Upper lobe of left lung (tissue), 6 donors: Measurements from ENCODE around the gene ZNF593OS. TPM values are rescaled to one million over a fixed set of nuclear protein-coding genes. Genes with fewer than 3 reads are reported as not detected.

ENCODE experiments used
- ATAC-seq, 2 donors: fragments of 200-7000 bp; cut with Tn5 transposase; one replicate each; pipeline ENCODE4 v1.9.1; 2022; ENCODE audit warnings: mild to moderate bottlenecking in 2 of 2, moderate library complexity in 2 of 2; ENCODE audit not compliant: low FRiP score in 2 of 2
- DNase-seq, 2 donors: peaks; one replicate each; pipeline ENCODE4 v3.0.0-alpha.2; 2019 to 2020
- H3K27ac ChIP-seq, 4 donors: fragments of 200-600 bp; sonication (generic); one replicate each; pipeline ENCODE4 v1.5.1; 2016 to 2019
- H3K27me3 ChIP-seq, 4 donors: fragments of 200-600 bp; sonication (generic); one replicate each; pipeline ENCODE4 v1.5.1; 2017 to 2019
- H3K36me3 ChIP-seq, 4 donors: fragments of 200-600 bp; sonication (generic); one replicate each; pipeline ENCODE4 v1.5.1; 2016 to 2019
- H3K4me1 ChIP-seq, 4 donors: fragments of 200-600 bp; sonication (generic); one replicate each; pipeline ENCODE4 v1.5.1; 2018 to 2019
- H3K4me3 ChIP-seq, 4 donors: fragments of 200-600 bp; sonication (generic); one replicate each; pipeline ENCODE4 v1.5.1; 2017 to 2019; ENCODE audit warnings: mild to moderate bottlenecking in 2 of 4, moderate library complexity in 1 of 4
- H3K9me3 ChIP-seq, 4 donors: fragments of 200-600 bp; sonication (generic); one replicate each; pipeline ENCODE4 v1.5.1; 2018 to 2019
- CTCF ChIP-seq, 6 experiments: fragments of 450-650 bp in 4 of 6; fragments of 200-600 bp in 2 of 6; sonication (generic) in 2 of 6; IDR thresholded peaks; one replicate each; pipeline ENCODE4 v1.5.1; 2016 to 2019; ENCODE audit warnings: antibody characterized with exemption in 6 of 6
- EP300 ChIP-seq, 4 donors: sonication (generic); formaldehyde crosslinking; IDR thresholded peaks; one replicate each; pipeline ENCODE4 v1.5.1; 2017; ENCODE audit warnings: antibody characterized with exemption in 4 of 4, control low read depth in 2 of 4
- POLR2A ChIP-seq, 4 donors: fragments of 450-650 bp; IDR thresholded peaks; one replicate each; pipeline ENCODE4 v1.5.1; 2016 to 2017; ENCODE audit warnings: antibody characterized with exemption in 4 of 4, mild to moderate bottlenecking in 2 of 4
- POLR2AphosphoS5 ChIP-seq, 2 donors: sonication (generic); formaldehyde crosslinking; IDR thresholded peaks; one replicate each; pipeline ENCODE4 v1.5.1; 2017; ENCODE audit warnings: antibody characterized with exemption in 2 of 2
- WGBS, 2 donors: methylation state at CpG; one replicate each; pipeline ENCODE4 v1.1.5; 2017 to 2018; 5-methylcytosine and 5-hydroxymethylcytosine counted together
- total RNA-seq, 6 donors: library from RNA; depleted of rRNA in 4 of 6; stranded (reverse); fragments of >200 nt in 4 of 6; gene quantifications; one replicate each; pipeline versions ENCODE4 v1.1.0 to v1.2.1, GENCODE V29; 2016 to 2021
- donor health status: DM: no; HTN: no; CAD: no; lungs with moderate emphysema.
- donor health status: DM: no; HTN: yes; CAD: no; lungs with severe emphysema.

The ZNF593OS gene
- total RNA-seq, 6 donors from 2014 or later: not detected

- H3K9me3 ChIP-seq: no peaks in the 10 kb centered on the region
- peaks cover 9 to 20% (median 14%) of the 10 kb centered on the region in 4 donors for H3K4me1 ChIP-seq
- peak within 1 kb of the TSS; percentile 64 to 89 (median 74) for H3K27ac ChIP-seq
- H3K27me3 ChIP-seq: no peaks in the 10 kb centered on the region
- H3K36me3 ChIP-seq: peaks cover 0 to 7% (median 0%) of the 10 kb centered on the region in 4 donors
- peak in 1 of 4 donors; percentile 25 for TF ChIP-seq EP300 (IDR thresholded peaks at IDR 0.05)
- TF ChIP-seq POLR2A (IDR thresholded peaks at IDR 0.05): peak in 2 of 4 donors; percentile 67 to 69
- TF ChIP-seq CTCF (IDR thresholded peaks at IDR 0.05): peak; percentile 88 to 99 (median 99)
- peak; percentile 71 to 82 for TF ChIP-seq POLR2AphosphoS5 (IDR thresholded peaks at IDR 0.05)
- DNase-seq: peak; percentile 96 to 99
- WGBS, 2 donors: 2 to 5% methylated on average over 8 to 24 of the region's 76 CpGs
- peak; percentile 93 to 98 for ATAC-seq
- H3K4me3 ChIP-seq: peak within 1 kb of the TSS; percentile 73 to 96 (median 76)
Measured at GRCh38 chr1:26169669-26170471, 1.8 kb downstream of the ZNF593OS start, which contains the start of gene ZNF593. TSS of gene ZNF593 (plus strand) at chr1:26169908. CDS start at chr1:26169984, 76 bp downstream.

GRCh38 chr1:26169198-26169554, 2.5 kb downstream of the ZNF593OS start:
- peak overlapping the region in 2 of 4 donors; percentile 73 to 96 for H3K4me3 ChIP-seq
- TF ChIP-seq CTCF (IDR thresholded peaks at IDR 0.05) (no peak), POLR2AphosphoS5 (IDR thresholded peaks at IDR 0.05) (no peak), POLR2A (IDR thresholded peaks at IDR 0.05) (no peak), EP300 (IDR thresholded peaks at IDR 0.05) (no peak)
- 70 to 74% methylated on average over 4 of the region's 4 CpGs for WGBS, 2 donors

GRCh38 chr1:26168410-26169197, 3.0 kb downstream of the ZNF593OS start, which contains the start of gene C1orf232:
TSS of gene C1orf232 (minus strand) at chr1:26168963. CDS start at chr1:26168499, 464 bp downstream.
- WGBS, 2 donors: 85 to 90% methylated on average over 3 to 5 of the region's 5 CpGs
- peak within 1 kb of the TSS; percentile 73 to 96 (median 76) for H3K4me3 ChIP-seq
- peak within 1 kb of the TSS; percentile 64 to 89 (median 74) for H3K27ac ChIP-seq
- H3K4me1 ChIP-seq: peaks cover 17 to 31% (median 22%) of the 10 kb centered on the region in 4 donors
- H3K9me3 ChIP-seq: no peaks in the 10 kb centered on the region
- peaks cover 0 to 7% (median 0%) of the 10 kb centered on the region in 4 donors for H3K36me3 ChIP-seq
- DNase-seq (no peak), ATAC-seq (no peak)
- no peak for TF ChIP-seq CTCF (IDR thresholded peaks at IDR 0.05)
- TF ChIP-seq POLR2AphosphoS5 (IDR thresholded peaks at IDR 0.05): no peak
- TF ChIP-seq EP300 (IDR thresholded peaks at IDR 0.05): no peak
- no peak for TF ChIP-seq POLR2A (IDR thresholded peaks at IDR 0.05)
- no peaks in the 10 kb centered on the region for H3K27me3 ChIP-seq

More at GRCh38 chr1:26169198-26169554, 2.5 kb downstream of the ZNF593OS start:
- ATAC-seq: no peak
- Histone ChIP-seq H3K27ac (peak overlapping the region in 3 of 4 donors; percentile 70 to 89 (median 78)), H3K9me3 (no peaks in the 10 kb centered on the region), H3K36me3 (peaks cover 0 to 7% (median 0%) of the 10 kb centered on the region in 4 donors), H3K27me3 (no peaks in the 10 kb centered on the region), H3K4me1 (peaks cover 14 to 26% (median 18%) of the 10 kb centered on the region in 4 donors)
- DNase-seq: no peak

- no peak overlapping the region for H3K27ac ChIP-seq
- DNase-seq (no peak), ATAC-seq (no peak)
- TF ChIP-seq EP300 (IDR thresholded peaks at IDR 0.05): no peak
- TF ChIP-seq CTCF (IDR thresholded peaks at IDR 0.05): no peak
- TF ChIP-seq POLR2AphosphoS5 (IDR thresholded peaks at IDR 0.05): no peak
- no peak for TF ChIP-seq POLR2A (IDR thresholded peaks at IDR 0.05)
- H3K36me3 ChIP-seq: peaks cover 0 to 7% (median 0%) of the 10 kb centered on the region in 4 donors
- H3K4me3 ChIP-seq: no peak overlapping the region
- peaks cover 23 to 40% (median 31%) of the 10 kb centered on the region in 4 donors for H3K4me1 ChIP-seq
- WGBS, 2 donors: 75 to 77% methylated on average over 4 of the region's 4 CpGs
- H3K9me3 ChIP-seq: no peaks in the 10 kb centered on the region
- no peaks in the 10 kb centered on the region for H3K27me3 ChIP-seq
Measured at GRCh38 chr1:26166719-26167281, 4.8 kb downstream of the ZNF593OS start.
